CD4-positive, alpha-beta T cell treated with Interleukin-15 for 1 hour (primary cell): ENCODE data around the gene PRMT3.
"Not testable (repeated sequence)": the region's sequence is repeated elsewhere in the genome, so short reads cannot be mapped to it uniquely, and the experiment has no call there.

Experiments used
- DNase-seq: peaks from one replicate; pipeline ENCODE4 v3.0.0-alpha.2; 2020

The PRMT3 gene

GRCh38 chr11:20374741-20375300, 12.7 kb upstream of the PRMT3 start:
- no peak for DNase-seq

- DNase-seq, result no peak
Observed at GRCh38 chr11:20376162-20376730, 11.3 kb upstream of the PRMT3 start.

GRCh38 chr11:20385996-20386395, 1.5 kb upstream of the PRMT3 start:
- not testable (repeated sequence) for DNase-seq

GRCh38 chr11:20388096-20389055, 860 bp downstream of the PRMT3 start:
- DNase-seq, result no peak

- DNase-seq, result no peak
Observed at GRCh38 chr11:20397281-20397680, 9.8 kb downstream of the PRMT3 start.

- no peak for DNase-seq
Observed at GRCh38 chr11:20399498-20399897, 12.0 kb downstream of the PRMT3 start.

- no peak for DNase-seq
Observed at GRCh38 chr11:20403059-20403458, 15.5 kb downstream of the PRMT3 start.

- no peak for DNase-seq
Observed at GRCh38 chr11:20406484-20406883, 19.0 kb downstream of the PRMT3 start.

GRCh38 chr11:20407344-20407743, 19.8 kb downstream of the PRMT3 start:
- no peak for DNase-seq

DNA sequence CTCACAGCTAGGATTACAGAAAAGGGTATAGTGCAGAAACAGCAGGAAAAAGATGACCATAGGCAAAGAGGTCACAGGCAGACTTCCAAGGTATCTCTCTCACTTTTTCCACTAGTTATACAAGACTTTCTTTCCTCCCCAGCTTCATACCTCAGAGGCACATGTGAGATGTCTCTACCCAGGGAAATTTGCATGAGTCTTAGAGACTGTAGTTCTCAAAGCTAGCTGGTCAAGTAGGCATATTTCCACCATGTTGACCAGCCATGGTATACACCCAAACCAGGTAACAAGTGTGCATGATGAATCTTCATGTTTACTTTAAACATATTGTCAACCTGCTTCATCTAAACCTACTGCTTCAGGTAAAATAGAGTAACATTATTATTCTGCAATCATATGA, 27.9 kb downstream of the PRMT3 start:
- no peak for DNase-seq

DNA sequence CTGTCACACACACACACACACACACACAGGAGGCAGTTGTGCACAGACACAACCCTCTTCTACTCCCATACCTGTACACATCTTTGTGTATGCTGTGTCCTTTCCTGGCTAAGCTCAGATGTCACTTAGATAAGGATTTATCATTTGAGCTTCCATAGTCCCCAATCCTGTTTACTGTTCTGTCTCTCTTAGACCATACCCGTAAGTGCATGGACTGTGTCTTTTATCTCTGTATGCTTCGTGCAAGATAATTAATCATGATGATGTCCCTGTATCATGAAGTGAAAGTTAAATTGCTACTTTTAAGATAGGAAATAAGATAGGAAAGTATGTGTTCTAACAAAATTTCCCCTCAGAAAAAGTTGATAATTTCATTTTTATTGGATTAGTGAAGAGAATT, 30.3 kb downstream of the PRMT3 start:
- no peak for DNase-seq

DNA sequence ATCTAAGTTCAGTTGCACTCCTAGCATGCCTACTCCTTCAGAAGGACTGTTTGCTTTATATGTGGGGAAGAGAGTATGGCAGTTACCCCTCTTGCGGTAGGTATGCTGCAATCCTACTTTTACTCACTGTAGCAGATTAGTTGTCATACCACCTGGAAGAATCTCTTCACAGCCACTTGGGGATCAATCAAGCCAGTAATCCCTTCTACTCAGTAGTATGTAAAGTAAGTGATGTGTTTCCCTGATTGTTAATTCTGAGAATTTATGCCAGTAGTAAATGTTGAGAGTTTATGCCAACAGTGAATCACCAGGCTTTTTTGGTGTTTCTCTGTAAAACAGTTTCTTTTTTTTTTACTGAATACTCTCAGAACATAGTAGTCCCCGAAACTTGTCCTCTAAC, 34.4 kb downstream of the PRMT3 start:
- DNase-seq, result no peak

GRCh38 chr11:20429216-20429615, 41.7 kb downstream of the PRMT3 start:
- no peak for DNase-seq

DNA sequence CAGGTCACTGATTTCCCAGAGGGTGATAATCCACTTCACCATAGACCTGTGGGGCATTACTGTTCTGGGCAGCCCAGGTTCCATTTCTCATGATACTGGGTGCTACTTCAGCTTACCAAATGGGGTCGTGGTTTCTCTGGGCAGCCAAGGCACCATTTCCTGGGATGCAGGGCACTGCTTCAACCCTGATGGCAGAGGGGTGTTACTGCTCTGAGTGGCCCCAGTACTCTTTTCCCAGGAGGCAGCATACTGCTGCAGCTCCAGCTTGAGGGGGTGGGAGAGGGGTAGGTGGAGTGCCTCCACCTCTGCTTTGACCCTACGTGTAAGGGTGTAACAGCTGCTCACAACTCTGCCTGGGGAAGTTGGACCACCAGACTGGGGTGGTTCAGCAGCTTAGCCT, 51.1 kb downstream of the PRMT3 start:
- no peak for DNase-seq

GRCh38 chr11:20443596-20443995, 56.1 kb downstream of the PRMT3 start:
- DNase-seq, result no peak

DNA sequence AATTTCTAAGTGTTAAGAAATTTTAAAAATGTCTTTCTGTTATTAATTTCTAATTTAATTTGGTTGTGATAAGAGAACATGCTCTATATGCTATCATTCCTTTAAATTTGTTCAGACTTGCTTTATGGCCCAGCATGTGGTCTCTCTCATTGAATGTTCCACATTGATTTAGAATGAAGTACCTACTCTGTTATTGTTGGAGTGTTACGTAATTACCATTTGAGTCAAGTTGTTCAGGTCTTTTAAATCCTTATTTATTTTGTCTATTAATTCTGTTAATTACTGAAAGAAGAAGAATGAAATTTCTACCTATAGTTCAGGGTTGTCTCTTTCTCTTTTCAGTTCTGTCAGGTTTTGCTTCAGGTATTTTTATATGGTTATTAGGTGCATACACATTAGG, 57.0 kb downstream of the PRMT3 start:
- DNase-seq, result no peak

- no peak for DNase-seq
Observed at GRCh38 chr11:20448834-20449233, 61.3 kb downstream of the PRMT3 start.

DNA sequence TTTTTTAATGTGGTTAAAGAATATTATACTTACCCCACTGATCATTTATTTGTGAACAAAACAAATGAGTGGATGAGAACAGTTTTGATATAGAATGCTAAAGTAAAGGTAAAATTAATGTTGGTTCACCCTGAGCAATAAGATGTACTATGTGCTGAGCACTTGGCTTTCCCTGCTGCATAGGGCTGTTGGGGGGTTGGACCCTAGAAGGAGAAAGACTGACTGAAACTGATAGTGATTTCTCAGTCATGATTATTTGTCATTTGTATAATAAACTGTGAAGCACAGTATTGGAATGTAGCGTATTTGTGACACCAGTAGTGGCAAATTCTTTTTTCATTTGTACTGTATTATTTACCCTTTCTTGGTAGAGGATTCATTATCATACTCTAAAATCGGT, 63.3 kb downstream of the PRMT3 start:
- no peak for DNase-seq

- no peak for DNase-seq
Observed at GRCh38 chr11:20451568-20451967, 64.1 kb downstream of the PRMT3 start.

DNA sequence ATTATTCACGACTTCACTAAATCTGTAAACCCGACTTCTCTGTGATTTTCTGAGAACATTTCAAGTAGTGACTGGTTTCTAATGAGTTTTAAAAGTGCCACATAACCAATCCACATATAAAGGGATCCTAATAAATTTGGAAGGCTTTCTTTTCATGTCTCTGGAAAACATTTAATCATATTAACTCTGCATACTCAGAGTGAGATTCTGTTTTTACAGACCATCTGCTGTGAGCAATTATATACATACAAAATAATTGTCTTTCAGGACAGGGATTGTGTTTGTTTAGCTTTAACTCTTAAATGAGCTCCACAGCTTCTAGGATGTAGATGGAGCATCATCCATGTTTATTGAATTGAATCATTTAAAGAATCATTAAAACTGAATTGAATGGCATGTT, 65.1 kb downstream of the PRMT3 start:
- DNase-seq, result no peak

DNA sequence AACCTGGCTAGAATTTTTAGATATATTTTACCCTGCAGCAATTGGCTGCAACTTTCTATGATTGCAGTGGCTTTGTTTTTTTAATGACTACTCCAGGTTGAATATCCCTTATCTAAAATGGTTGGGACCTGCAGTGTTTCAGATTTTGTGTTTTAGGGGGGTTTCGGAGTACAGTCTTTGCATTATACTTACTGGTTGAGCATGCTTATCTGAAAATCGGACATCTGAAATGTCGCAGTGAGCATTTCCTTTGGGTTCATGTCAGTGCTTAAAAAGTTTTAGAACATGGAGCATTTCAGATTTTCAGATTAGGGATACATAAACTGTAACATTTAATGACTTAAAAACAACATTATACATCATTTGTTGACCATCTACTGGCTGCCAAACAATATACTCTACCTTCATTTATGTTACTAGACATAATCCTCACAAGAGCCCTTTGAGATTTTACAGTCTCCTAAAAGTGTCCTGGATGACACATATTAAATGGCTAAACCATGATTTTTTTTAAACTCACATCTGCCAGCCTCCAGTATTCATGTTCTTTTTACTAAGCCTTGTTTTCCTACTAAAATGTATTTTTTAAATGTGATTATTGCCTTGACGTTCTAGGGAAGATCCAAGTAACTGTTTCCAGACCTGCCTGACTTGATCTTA, 66.3 kb downstream of the PRMT3 start:
- no peak for DNase-seq

DNA sequence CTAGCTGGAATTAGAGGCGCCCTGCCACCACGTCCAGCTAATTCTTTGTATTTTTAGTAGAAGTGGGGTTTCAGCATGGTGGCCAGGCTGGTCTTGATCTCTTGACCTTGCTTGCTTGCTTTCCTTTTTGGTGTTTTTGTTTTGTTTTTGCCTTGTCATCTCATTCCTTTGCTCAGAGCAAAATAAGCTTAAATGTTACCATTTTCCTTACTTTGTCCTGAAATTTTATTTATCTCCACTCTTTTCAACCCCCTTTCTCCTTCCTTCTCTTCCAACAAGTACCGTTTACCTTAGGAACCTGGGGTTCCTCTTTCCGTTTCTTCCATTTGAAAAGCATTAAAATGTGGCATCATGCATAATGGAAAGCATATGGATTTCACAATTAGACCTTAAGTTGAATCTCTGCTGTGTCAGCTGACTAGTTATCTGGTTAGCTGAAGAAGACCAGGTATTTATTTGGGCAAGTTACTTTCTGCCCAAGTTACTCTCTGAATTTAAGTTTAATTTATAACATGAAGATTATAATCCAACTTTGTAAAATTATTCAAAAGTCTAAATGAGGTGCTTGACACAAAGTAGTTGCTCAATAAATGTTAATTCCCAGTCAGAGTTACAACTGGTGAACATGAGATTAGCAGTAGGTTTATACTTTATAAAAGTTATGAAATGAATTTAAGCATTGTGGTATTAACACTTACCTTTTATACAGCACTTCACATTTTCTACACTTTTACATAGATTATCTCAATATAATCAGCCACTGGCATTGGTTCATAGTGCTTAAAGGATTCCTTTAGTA, 69.7 kb downstream of the PRMT3 start:
- no peak for DNase-seq
